GM18520 (cell line): ENCODE data around the gene AGAP2.
"Not testable (repeated sequence)": the region's sequence is repeated elsewhere in the genome, so short reads cannot be mapped to it uniquely, and the experiment has no call there.

Experiments used
- ATAC-seq: cut with Tn5 transposase; IDR thresholded peaks from one replicate; pipeline ENCODE4 v1.9.1; 2021; ENCODE audit not compliant: unreplicated experiment

The AGAP2 gene

DNA sequence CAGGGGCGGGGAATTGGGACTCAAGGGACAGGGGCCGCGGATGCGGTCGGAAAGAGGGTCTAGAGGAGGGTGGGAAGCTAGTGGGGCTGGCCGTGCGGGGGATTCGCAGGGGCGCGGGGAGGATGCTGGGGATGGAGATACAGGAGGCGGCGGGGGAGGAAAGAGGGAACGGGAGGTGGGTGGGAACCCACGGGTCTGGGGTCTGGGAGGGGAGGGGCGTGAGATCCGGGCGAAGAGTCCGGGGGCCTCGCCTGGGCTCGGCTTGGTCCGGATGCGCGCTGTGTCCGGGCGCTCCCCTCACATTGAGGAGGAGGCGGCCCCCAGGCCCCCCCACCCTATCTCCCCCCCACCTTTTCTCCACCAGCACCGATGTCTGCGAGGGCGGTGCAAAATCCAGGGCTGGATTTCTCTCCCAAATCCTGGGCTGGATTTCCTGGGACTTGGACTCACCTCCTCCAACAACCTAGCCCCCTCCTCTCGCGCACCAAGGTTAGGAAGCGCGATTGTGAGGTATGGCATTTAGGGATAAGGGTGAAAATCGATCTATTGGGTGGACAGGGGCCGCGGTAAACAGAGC, at the start of gene AGAP2:
Gene AGAP2 (minus strand): TSS at position 82 of the 577 bp plus-strand sequence. CDS start 496 bp downstream, outside the sequence.
- no peak for ATAC-seq

DNA sequence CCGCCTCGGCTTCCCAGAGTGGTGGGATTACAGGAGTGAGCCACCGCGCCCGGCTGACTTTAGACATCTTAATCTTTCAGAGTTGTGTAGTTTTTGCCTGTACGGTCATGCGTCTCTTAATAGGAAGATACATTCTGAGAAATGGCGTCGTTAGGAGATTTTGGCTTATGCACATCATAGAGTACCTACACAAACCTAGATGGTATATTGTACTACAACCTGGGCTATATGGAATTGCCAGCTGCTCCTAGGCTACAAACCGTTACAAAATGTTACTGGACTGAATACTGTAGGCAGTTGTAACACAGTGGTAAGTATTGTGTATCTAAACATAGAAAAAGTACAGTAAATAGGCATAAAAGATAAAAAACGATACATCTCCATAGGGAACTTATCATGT, 45.3 kb upstream of the AGAP2 start:
- ATAC-seq: no peak

DNA sequence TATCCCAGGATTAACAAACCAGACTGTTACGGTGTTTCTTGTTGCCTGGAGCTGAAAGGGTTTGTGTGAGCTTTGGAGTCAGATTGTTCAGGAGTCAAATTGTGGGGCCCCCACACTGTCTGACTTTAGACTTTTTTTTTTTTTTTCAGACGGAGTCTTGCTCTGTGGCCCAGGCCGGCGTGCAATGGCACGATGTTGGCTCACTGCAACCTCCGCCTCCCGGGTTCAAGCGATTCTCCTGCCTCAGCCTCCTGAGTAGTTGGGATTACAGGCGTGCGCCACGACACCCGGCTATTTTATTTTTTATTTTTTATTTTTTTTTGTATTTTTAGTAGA, 44.9 kb upstream of the AGAP2 start:
- ATAC-seq: no peak

DNA sequence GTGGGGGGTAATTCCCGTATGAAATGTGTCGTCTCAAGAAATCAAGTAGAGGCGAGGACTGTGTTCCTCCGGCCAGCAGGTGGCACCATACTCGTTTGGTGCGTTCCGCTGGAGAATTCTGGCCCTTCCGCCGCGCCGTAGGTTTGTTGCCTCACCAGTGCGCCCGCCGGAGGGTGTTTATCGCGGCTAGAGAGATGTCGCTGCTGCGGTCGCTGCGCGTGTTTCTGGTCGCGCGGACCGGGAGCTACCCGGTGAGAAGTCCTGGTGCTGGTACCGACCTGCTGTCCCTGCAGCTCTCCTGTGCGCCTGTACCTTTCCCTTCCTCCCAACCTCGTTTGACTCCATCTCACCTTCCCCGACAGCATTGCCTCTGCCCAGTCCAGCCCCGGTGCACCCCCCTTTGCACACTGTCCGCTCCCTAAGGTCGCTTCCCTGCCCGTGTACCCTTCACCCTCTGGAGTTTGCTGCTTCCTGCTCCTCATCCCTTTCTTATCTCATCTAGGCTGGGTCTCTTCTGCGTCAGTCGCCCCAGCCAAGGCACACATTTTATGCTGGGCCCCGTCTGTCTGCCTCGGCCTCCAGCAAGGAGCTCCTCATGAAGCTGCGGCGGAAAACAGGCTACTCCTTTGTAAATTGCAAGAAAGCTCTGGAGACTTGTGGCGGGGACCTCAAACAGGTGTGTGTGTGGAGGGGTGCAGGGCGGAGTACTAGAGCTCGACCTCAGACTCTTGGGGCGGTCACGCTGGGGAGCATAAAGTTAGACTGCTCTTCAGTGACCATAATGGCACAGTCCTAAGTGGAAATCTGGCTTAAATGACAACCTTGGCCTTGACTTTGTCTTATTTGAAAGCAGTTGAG, 44.3 kb upstream of the AGAP2 start, which contains the start of gene TSFM:
Gene TSFM (plus strand): TSS at position 180 of the 858 bp plus-strand sequence. CDS start 15 bp downstream, at position 195.
- ATAC-seq: peak; percentile 85

DNA sequence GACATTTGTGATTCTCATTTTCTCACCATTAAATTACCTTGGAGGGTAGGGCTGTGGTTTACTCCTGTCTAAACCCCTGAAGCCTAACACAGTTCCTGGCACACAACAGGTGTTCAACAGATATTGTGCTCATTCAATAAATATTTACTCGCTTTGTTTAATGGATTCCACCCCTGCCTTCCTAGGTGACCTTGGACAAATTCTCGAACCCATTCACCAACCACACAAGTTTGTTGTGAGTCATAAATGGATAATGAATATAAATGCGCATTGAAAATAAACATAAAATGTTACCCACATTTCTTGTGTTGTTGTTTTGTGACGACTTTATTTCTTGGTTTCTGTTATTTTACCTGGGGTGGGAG, 43.7 kb upstream of the AGAP2 start:
- no peak for ATAC-seq

DNA sequence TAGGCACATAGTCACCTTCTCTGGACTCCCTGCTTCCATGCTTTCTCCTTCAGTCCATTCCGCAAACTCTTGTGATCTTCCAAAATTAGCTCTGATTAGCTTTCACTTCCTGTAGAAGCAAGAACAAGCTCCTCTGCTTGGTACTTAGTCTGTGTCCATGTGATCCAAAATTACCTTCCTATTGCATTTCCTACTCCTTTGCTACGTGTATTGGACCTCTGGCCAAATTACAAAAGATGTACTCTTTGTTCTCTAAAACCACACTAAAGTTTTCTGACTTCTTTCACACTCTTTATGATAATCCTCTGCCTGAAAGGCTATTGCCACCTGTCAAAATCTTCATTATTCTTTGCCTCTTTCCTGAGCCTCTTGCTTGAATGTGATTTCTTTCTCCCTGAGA, 43.3 kb upstream of the AGAP2 start:
- no peak for ATAC-seq

DNA sequence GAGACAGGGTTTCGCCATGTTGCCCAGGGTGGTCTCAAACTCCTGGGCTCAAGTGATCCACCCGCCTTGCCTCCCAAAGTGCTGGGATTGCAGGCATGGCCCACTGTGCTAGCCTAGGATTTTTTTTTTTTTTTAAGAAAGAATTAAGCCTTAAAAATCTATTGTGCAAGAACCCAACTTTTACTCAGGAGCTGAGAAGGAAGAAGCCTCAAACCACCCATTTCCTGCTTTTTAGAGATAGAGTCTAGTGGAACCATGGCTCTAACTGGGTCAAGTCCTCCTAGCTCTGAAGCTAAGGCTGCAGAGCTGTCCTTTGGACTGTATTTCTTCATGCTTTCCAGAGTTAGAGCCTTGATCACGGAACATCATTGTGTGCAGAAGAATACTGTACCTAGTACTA, 42.7 kb upstream of the AGAP2 start:
- no peak for ATAC-seq

DNA sequence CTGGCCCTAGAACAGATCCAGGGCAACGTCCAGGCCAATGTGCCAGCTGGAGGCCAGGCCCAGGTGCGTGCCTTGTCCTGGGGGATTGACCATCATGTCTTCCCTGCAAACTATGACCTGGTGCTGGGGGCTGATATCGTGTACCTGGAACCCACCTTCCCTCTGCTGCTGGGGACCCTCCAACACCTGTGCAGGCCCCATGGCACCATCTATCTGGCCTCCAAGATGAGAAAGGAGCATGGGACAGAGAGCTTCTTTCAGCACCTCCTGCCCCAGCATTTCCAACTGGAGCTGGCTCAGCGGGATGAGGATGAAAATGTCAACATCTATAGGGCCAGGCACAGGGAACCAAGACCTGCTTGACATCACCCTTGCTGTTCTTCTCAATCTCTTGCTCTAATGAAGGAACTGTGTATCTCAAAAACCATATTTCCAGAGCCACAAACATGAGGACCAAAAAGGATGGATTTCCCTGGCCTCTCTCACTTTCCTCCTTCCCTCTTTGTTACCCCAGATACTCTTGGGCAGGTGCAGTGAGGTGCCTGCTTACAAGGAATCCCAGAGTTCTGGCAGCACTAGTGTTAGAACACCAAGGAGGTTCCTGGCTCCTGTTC, 41.8 kb upstream of the AGAP2 start:
- ATAC-seq: no peak

DNA sequence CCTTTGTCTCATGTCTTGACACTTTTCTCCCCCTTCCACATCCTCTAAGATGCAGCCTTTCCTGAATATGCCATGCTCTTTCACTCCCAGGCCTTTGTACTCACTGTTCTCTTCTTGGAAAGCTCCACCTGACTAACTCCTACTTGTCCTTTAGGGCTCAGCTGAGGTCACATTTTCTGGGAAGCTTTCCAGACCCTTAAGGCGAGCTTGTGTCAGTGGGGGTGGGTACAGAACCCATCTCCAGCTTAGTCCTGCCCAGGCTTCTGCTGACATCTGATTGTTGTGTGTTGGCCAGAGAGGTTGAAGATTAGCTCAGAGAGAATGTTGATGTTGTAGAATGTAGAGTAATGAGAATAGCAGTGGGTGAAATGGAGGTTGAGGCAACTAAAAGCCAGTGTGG, 41.2 kb upstream of the AGAP2 start:
- no peak for ATAC-seq

DNA sequence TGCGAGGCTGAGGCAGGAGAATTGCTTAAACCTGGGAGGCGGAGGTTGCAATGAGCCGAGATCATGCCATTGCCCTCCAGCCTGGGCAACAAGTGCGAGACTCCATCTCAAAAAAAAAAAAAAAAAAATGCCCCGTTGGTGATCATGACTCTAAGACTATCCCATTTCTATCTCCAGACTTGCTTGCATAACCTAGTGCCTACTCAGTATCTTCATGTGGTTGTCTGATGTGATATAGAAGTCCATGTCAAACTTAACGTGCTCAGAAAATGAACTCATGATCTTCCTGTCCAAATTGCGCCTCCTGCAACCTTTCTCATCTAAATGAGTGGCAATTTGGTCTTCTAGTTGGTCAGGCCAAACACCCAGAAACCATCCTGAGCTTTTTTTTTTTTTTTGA, 39.4 kb upstream of the AGAP2 start:
- no peak for ATAC-seq

DNA sequence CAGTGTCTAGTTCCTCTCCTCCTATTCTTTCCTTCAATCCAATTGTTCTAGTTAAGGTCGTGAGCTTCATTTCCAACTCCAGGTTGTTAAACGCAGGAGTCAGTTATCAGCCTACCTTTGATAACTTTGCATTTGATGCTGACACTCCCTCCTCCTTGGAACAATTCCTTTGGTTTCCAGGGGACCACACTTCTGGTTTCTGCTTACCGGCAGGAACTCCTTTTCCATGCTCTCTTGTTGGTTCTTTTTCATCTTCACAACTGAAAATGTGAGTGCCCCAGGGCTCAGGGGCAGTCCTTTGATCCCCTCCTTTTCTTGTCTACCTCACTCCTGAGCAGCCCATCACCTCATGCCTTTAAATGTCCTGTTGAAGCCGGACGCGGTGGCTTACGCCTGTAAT, 38.8 kb upstream of the AGAP2 start:
- no peak for ATAC-seq

DNA sequence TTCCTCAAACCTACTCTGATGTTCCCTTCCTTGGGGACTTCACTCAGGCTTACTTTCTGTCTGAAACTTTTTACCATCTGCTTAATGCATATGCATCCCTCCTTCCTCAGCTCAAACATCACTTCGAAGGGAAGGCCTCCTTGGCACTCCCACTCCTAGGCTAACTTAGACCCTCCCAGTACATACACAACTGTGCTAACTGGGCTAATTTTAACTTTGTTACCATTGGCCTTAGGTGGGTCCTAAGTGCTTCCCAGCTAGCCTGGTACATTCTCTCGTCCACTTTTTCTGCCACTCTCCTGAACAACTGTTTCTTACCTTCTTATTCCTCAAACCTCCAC, 37.7 kb upstream of the AGAP2 start:
- ATAC-seq: no peak

DNA sequence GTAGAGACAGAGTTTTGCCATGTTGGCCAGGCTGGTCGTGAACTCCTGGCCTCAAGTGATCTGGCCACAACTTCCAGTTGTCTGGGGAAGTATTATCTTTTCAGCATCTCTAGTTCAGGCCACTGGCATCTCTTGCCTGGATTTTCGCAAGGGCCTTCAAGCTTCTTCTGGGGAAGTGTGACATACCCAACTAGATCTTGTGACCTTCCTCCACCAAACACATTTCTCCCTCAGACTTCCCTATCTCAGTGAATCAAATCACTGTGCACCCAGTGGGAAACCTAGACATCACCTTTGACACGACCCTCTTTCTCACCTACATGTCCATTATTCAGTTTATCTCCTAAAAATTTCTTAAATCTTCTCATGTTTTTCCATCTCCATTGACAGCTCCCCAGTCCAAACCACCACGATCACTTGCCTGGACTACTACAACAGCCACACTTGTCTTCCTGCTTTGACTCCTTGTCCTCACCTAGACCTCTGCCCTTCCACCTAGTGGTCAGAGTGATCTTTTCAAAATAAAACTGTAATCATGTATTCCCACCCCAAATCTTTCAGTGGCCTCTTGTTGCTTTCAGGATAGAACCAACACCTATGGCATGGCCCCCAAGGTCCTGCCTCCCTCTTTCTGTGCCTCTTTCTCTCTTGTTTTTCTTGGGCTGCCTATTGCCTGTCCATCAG, 37.2 kb upstream of the AGAP2 start:
- no peak for ATAC-seq

DNA sequence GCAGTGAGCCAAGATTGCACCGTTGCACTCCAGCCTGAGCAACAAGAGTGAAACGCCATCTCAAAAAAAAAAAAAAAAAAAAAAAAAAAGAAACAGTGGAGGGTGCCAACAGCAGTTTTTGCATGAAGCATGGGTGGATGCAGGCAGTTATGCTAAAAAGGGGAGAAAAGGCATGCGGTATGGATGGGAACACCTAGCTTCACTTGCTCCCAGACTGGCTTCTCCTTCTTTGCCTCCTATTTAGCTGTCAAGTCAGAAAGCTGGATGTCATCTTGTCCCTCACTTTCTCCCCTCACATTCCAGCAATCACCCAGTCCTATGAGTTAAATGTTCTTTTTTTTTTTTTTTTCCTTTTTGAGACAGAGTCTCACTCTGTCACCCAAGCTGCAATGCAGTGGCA, 36.5 kb upstream of the AGAP2 start:
- ATAC-seq: no peak

DNA sequence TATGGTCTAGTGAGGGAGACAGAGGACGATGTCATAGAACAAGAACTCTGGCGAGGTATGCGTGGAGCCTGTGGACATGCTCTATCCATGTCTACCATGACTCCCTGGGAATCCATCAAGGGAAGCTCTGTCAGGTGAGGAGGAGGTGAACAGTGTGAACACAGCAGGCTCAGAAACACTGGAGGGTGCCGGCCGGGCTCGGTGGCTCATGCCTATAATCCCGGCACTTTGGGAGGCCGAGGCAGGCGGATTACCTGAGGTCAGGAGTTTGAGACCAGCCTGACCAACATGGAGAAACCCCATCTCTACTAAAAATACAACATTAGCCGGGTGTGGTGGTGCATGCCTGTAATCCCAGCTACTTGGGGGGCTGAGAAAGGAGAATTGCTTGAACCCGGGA, 36.1 kb upstream of the AGAP2 start:
- not testable (repeated sequence) for ATAC-seq

DNA sequence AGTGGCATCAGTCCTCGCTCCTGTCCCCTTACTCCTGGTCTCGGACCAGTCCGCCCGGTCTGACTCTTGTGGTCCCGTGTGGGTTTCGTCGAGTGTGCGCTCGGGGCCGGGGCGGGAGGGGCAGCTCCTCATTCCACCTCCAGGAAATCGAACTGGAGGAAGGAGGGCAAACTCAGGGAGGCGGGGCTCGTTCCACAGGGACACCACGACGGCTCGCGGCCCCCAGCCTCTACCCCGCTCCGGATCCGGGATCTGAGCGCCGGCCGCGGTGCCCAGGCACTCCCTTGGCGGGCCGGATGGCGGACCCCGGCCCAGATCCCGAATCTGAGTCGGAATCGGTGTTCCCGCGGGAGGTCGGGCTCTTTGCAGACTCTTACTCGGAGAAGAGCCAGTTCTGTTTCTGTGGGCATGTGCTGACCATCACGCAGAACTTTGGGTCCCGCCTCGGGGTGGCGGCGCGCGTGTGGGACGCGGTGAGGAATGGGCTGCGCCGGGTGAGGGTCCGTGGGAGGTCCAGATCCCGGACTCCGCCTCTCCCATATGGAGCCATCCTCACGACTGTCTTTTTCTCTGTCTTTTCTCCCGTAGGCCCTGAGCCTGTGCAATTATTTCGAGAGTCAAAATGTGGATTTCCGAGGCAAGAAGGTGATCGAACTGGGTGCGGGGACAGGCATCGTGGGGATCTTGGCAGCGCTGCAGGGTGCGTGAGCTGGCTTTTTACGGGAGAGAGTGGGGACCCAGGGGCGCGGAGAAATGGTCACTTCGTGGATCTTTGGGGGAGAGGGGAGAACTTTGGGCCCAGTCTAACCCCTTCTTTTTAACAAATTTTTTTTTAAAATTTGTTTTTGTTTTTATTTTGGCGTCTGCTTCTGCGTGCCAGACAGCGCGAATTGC, 34.1 kb upstream of the AGAP2 start, which contains the start of gene EEF1AKMT3:
Gene EEF1AKMT3 (plus strand): TSS at position 186 of the 894 bp plus-strand sequence. CDS start 111 bp downstream, at position 297.
- ATAC-seq: no peak

DNA sequence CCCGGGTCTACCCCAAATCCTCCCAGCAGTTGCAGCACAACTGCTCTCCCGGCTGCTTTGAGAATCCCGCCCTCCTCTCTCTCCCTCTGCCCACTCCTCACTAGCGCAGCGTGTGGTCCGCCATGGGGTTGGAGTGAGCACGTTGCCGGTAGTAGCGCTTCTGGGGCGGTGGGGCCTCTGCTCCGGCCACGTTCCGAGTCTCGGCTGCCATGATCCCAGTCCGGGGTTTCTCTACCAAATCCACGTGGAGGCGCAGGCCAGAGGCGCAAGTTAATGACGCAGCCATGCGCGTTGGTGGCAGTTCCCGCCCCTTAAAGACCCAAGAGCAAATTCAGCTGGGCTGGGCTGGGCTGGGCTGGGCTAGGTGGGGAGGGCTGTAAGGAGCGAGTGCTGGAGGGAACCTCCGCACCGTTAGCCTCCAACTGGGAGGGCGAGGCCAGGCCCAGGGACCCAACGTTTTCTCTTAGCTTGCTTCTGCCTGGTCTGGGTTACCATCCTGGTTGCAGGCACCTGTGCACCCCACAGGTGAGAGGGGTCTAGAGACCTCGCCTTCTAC, 33.4 kb upstream of the AGAP2 start, which contains the start of gene METTL1:
Gene METTL1 (minus strand): TSS at position 233 of the 556 bp plus-strand sequence. CDS start 22 bp downstream, at position 211.
- ATAC-seq: peak; percentile 66

DNA sequence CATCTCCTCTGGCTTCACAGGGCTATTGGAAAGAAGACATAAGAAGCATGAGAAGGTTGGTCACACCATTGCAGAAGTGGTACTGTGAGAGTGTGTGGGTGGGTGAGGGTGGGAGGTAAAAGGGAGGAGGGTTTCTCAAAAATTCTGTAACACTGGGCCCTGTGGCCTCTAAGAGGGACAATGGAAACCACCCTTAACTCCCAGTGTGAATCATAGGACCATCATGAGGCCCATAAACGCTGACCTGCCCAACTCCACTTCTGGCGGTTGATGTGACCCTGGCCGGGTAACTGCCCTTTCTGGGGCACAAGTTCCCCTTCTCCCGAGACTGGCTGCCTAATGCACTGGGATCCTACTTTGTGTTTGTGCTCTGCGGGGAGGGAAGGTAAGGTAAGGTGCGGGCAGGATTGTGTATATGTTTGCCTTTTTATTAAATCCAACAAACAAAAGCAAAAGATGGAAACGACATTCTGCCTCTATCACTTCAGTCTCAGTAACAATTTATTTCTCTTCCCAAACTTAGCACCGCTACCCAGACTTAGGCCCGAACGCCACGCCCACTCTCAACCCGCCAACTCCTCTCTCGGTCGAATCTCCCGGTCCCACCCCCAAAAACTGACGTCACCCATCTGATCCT, 32.8 kb upstream of the AGAP2 start:
- ATAC-seq: peak; percentile 36

DNA sequence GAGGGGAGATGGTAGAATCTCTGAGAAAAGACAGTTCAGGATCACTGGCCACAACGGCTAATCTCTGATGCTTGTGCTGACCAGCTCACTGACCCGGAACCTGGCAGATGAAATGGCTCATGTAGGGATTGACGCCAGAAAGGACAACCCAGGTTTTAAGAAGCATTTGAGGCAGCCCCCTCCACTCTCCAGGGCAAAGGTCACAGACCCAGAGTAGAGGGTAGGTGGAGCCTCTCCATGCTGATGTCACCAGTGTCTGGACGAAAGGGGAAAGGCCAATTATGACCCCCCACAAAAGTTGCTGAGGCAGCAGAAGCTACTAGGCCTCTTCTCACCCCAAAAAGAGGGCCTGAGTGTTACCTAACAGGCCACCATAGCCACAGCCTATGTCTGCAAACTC, 32.2 kb upstream of the AGAP2 start:
- no peak for ATAC-seq

DNA sequence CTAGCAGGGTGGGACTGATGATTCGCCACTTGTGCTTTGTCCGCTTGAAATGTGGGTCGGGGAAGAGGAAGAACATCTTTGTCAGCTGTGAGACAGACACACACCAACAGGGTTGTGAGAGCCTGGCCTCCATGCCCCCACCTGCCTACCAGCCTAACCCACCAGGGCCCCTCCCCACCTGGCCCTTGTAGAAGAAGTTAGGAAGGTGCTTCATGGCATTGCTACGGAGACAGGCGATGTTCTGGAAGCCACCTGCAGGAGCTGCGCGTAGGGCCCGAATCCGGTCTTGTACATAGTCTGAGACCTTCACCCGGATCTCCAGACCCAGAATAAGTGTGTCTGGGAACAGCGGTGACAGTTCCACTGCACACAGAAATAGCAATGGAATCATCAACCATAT, 31.1 kb upstream of the AGAP2 start:
- ATAC-seq: no peak
